ENCODE data around the gene SMCO2. TPM values are rescaled to one million over a fixed set of nuclear protein-coding genes. Genes with fewer than 3 reads are reported as not detected.
A peak's percentile ranks its signal among the peaks of the same experiment; 100 is the strongest.

SMCO2 gene
- total RNA-seq, 1 experiment from 2014 or later: 1.7 TPM

DNA sequence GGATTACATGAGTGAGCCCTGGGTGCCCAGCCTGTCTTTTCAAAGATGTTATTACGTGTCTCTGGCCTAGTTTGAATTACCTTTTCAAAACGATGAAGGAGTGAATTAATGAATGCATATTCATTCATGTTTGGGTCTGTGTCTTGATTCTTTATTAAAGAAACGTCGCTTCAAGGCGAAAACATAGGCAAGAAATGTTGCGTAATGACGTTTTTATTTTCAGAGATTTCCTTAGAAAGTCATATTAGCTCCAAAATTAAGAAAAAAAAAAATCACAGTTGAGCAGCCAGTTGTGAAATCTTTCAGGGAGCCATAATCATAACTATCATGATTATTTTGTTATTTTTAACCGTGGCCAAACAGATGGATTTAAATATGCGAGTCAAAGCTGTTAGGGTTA, 81.0 kb downstream of the SMCO2 start:
- TF ChIP-seq EZH2 (IDR thresholded peaks at IDR 0.05; ENCODE audit: low read length, unreplicated experiment): no peak
- TF ChIP-seq, protein P1, sequence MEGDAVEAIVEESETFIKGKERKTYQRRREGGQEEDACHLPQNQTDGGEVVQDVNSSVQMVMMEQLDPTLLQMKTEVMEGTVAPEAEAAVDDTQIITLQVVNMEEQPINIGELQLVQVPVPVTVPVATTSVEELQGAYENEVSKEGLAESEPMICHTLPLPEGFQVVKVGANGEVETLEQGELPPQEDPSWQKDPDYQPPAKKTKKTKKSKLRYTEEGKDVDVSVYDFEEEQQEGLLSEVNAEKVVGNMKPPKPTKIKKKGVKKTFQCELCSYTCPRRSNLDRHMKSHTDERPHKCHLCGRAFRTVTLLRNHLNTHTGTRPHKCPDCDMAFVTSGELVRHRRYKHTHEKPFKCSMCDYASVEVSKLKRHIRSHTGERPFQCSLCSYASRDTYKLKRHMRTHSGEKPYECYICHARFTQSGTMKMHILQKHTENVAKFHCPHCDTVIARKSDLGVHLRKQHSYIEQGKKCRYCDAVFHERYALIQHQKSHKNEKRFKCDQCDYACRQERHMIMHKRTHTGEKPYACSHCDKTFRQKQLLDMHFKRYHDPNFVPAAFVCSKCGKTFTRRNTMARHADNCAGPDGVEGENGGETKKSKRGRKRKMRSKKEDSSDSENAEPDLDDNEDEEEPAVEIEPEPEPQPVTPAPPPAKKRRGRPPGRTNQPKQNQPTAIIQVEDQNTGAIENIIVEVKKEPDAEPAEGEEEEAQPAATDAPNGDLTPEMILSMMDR (conservative IDR thresholded peaks at IDR 0.05; ENCODE audit: low read depth, low read length): no peak
- no peak for TF ChIP-seq EZH2phosphoT487 (IDR thresholded peaks at IDR 0.05; ENCODE audit: borderline replicate concordance, low read length)
- intact Hi-C loops (cut with micrococcal nuclease): loop anchor here (10.0 kb wide), 1 partner anchor 177 kb away; no protein-coding TSS in a partner anchor
- H3K9me3 ChIP-seq (ENCODE audit: low read length): no peaks in the 10 kb centered on the region
- peaks cover 81% of the 10 kb centered on the region for H3K79me2 ChIP-seq (ENCODE audit: low read length)
- H3K27me3 ChIP-seq (ENCODE audit: low read length): no peaks in the 10 kb centered on the region
- no peak overlapping the region for H3K9ac ChIP-seq (ENCODE audit: low read length)
- H3K9me2 ChIP-seq (replicated peaks; ENCODE audit: low read length): no peaks in the 10 kb centered on the region
- no peak overlapping the region for H3K27ac ChIP-seq (ENCODE audit: low read length)
- no peak overlapping the region for H2AFZ ChIP-seq (ENCODE audit: low read length)
- H3K4me1 ChIP-seq (ENCODE audit: insufficient read depth, low read length): peaks cover 27% of the 10 kb centered on the region
- H3F3A ChIP-seq (ENCODE audit: low read length, unreplicated experiment): no peaks in the 10 kb centered on the region
- H3K4me3 ChIP-seq (ENCODE audit: low read length): no peak overlapping the region
- no peak for ATAC-seq
- ChIA-PET CTCF (no interaction called here), POLR2A (ENCODE audit: unreplicated experiment) (interaction anchor here (0.6 kb wide), 1 partner anchor 442 kb away, joined by 3 read pairs; no protein-coding TSS in a partner anchor)
- H3K4me2 ChIP-seq (ENCODE audit: low read length): no peak overlapping the region
- BruUV-seq (replicated peaks): no TSS peak
- peaks cover 13% of the 10 kb centered on the region; the same call in 1 of the 2 replicates for H4K20me1 ChIP-seq (ENCODE audit: low read length)
- DNase-seq: no peak
- no peaks in the 10 kb centered on the region for H3K36me3 ChIP-seq (ENCODE audit: low read depth, low read length)

DNA sequence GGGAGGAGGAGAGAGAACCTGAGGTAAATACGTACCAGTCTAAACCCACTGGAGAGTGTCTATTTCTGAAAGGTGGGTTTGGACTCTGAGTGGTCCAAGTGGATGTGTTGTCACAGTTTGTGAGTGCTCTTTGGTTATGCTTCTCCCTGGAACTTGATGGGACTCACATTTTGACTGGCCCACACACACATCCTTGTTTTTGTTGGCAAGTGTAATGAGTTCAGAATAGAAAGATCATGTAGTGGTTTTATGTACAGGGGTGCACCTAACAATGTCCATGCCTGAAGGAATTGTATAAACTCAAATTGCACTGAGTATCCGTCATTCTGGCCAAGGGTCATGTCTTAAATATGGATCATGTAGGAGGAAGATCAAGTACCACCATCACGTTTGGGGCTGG, 82.3 kb downstream of the SMCO2 start:
- no peaks in the 10 kb centered on the region for H3K36me3 ChIP-seq (ENCODE audit: low read depth, low read length)
- H3K9ac ChIP-seq (ENCODE audit: low read length): no peak overlapping the region
- no peak for ATAC-seq
- no TSS peak for BruUV-seq (replicated peaks)
- peaks cover 20% of the 10 kb centered on the region for H3K4me1 ChIP-seq (ENCODE audit: insufficient read depth, low read length)
- ChIA-PET CTCF (no interaction called here), POLR2A (ENCODE audit: unreplicated experiment) (no interaction called here)
- no peak overlapping the region for H3K4me2 ChIP-seq (ENCODE audit: low read length)
- no peak overlapping the region for H3K27ac ChIP-seq (ENCODE audit: low read length)
- TF ChIP-seq, protein P1 (conservative IDR thresholded peaks at IDR 0.05; ENCODE audit: low read depth, low read length): no peak
- TF ChIP-seq EZH2phosphoT487 (IDR thresholded peaks at IDR 0.05; ENCODE audit: borderline replicate concordance, low read length): no peak
- no peak for TF ChIP-seq EZH2 (IDR thresholded peaks at IDR 0.05; ENCODE audit: low read length, unreplicated experiment)
- no peaks in the 10 kb centered on the region for H3F3A ChIP-seq (ENCODE audit: low read length, unreplicated experiment)
- no peaks in the 10 kb centered on the region for H3K9me2 ChIP-seq (replicated peaks; ENCODE audit: low read length)
- no peak overlapping the region for H2AFZ ChIP-seq (ENCODE audit: low read length)
- H3K4me3 ChIP-seq (ENCODE audit: low read length): no peak overlapping the region
- DNase-seq: no peak
- intact Hi-C loops (cut with micrococcal nuclease): loop anchor here (10.0 kb wide), 1 partner anchor 176 kb away; no protein-coding TSS in a partner anchor
- peaks cover 13% of the 10 kb centered on the region; the same call in 1 of the 2 replicates for H4K20me1 ChIP-seq (ENCODE audit: low read length)
- no peaks in the 10 kb centered on the region for H3K9me3 ChIP-seq (ENCODE audit: low read length)
- no peaks in the 10 kb centered on the region for H3K27me3 ChIP-seq (ENCODE audit: low read length)
- peaks cover 94% of the 10 kb centered on the region for H3K79me2 ChIP-seq (ENCODE audit: low read length)

DNA sequence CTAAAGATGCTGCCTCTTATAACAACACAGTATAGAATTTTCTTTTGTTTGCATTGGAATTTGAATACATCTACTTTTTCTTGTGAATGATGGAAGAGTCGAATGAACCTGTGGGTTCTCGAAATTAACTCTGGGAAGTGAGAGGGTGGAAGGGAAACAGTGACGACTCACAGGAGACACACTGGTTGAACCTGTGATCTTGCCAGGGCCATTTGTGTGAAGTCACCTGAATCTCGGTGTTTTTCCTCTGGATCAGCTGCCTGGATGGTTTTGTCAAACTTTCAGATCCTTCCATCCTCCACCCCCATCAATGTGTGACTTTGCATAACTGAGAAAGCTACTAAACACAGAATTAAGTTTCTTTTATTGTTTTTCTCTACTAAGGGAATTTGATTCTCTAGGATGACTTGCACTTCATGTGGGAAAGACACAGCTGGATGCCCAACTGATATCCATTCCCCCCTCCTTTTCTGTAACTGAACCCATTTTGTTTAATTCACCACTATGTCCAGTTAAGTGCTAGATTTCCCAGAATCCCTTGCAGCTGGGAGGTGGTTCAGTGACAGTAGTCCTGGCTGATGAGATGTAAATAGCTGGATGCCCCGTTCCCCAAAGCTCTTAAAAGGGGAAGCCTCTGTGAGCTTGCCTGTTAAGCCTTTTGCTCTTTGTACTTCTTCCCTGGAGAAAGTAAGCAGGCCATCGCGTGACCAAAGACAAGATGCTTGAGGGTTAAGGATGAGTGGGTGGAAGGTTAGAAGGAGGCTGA, 83.8 kb downstream of the SMCO2 start:
- Histone ChIP-seq H3K4me3 (ENCODE audit: low read length) (no peak overlapping the region), H3K9me2 (replicated peaks; ENCODE audit: low read length) (no peaks in the 10 kb centered on the region), H3K9ac (ENCODE audit: low read length) (no peak overlapping the region), H2AFZ (ENCODE audit: low read length) (no peak overlapping the region), H3K9me3 (ENCODE audit: low read length) (no peaks in the 10 kb centered on the region), H3K27ac (ENCODE audit: low read length) (no peak overlapping the region), H3K4me2 (ENCODE audit: low read length) (no peak overlapping the region), H3F3A (ENCODE audit: low read length, unreplicated experiment) (no peaks in the 10 kb centered on the region), H3K79me2 (ENCODE audit: low read length) (peaks cover 99% of the 10 kb centered on the region), H4K20me1 (ENCODE audit: low read length) (peaks cover 13% of the 10 kb centered on the region; the same call in 1 of the 2 replicates), H3K4me1 (ENCODE audit: insufficient read depth, low read length) (peaks cover 20% of the 10 kb centered on the region), H3K36me3 (ENCODE audit: low read depth, low read length) (peaks cover 2% of the 10 kb centered on the region; the same call in 1 of the 2 replicates), H3K27me3 (ENCODE audit: low read length) (no peaks in the 10 kb centered on the region)
- TF ChIP-seq EZH2 (IDR thresholded peaks at IDR 0.05; ENCODE audit: low read length, unreplicated experiment): no peak
- TF ChIP-seq, protein P1 (conservative IDR thresholded peaks at IDR 0.05; ENCODE audit: low read depth, low read length): no peak
- no peak for TF ChIP-seq EZH2phosphoT487 (IDR thresholded peaks at IDR 0.05; ENCODE audit: borderline replicate concordance, low read length)
- POLR2A ChIA-PET (ENCODE audit: unreplicated experiment): no interaction called here
- no TSS peak for BruUV-seq (replicated peaks)
- DNase-seq: peak; percentile 28
- intact Hi-C loops (cut with micrococcal nuclease): no loop called here
- ATAC-seq: no peak
- CTCF ChIA-PET: no interaction called here
